Ovary (tissue), 9 donors: ENCODE results near the gene SORT1. TPM values are rescaled to one million over a fixed set of nuclear protein-coding genes. Genes with fewer than 3 reads are reported as not detected.
"Not testable (repeated sequence)": the region's sequence is repeated elsewhere in the genome, so short reads cannot be mapped to it uniquely, and the experiment has no call there.

Source experiments
- DNase-seq, 5 donors: peaks; one replicate each; pipeline ENCODE4 v3.0.0-alpha.2; 2019 to 2020
- H3K27ac ChIP-seq, 2 donors: fragments of 200-600 bp; one replicate each; pipeline versions ENCODE4 v1.5.1 to v1.8.0; 2019 to 2022
- H3K27me3 ChIP-seq: fragments of 200-600 bp; one replicate; pipeline ENCODE4 v1.8.0; 2022
- H3K36me3 ChIP-seq: fragments of 200-600 bp; sonication (generic); one replicate; pipeline ENCODE4 v1.5.1; 2019
- H3K4me1 ChIP-seq: one replicate; pipeline ENCODE4 v1.8.1; 2013; ENCODE audit warnings: mild to moderate bottlenecking, moderate library complexity; ENCODE audit not compliant: insufficient read depth
- H3K4me3 ChIP-seq: fragments of 200-600 bp; sonication (generic); one replicate; pipeline ENCODE4 v1.5.1; 2017
- H3K9me3 ChIP-seq, 2 donors: fragments of 200-600 bp in 1 of 2; sonication (generic) in 1 of 2; one replicate each; pipeline versions ENCODE4 v1.5.1 to v1.8.1; 2013 to 2019; ENCODE audit warnings: mild to moderate bottlenecking in 1 of 2, moderate library complexity in 1 of 2
- CTCF ChIP-seq, 3 donors: fragments of 450-650 bp in 2 of 3; fragments of 200-600 bp in 1 of 3; IDR thresholded peaks; one replicate each; pipeline versions ENCODE4 v1.5.1 to v1.8.0; 2016 to 2022; ENCODE audit warnings: antibody characterized with exemption in 3 of 3, mild to moderate bottlenecking in 1 of 3
- EP300 ChIP-seq: sonication (generic); formaldehyde crosslinking; IDR thresholded peaks from one replicate; pipeline ENCODE4 v1.6.1; 2017; ENCODE audit warnings: antibody characterized with exemption
- POLR2A ChIP-seq: fragments of 450-650 bp; IDR thresholded peaks from one replicate; pipeline ENCODE4 v1.6.1; 2017; ENCODE audit warnings: antibody characterized with exemption, mild to moderate bottlenecking, moderate library complexity
- WGBS, 3 donors: extraction: QIAGEN DNeasy Blood & Tissue Kit in 1 of 3; methylation state at CpG; one replicate each; pipeline versions ENCODE4 v1.1.5 to v1.1.7; 2013 to 2017; 5-methylcytosine and 5-hydroxymethylcytosine counted together
- intact Hi-C, 4 donors: fragments of 100-400 bp; cut with DNase I; formaldehyde crosslinking; loops; one replicate each; pipeline versions ENCODE4 v1.11.0 to v1.15.1; 2022 to 2023
- polyA plus RNA-seq, 2 donors: library from polyadenylated mRNA; stranded (reverse); fragments of 200-250 nt in 1 of 2; fragments of 350-450 nt in 1 of 2; fragmentation: Illumina TruSeq in 1 of 2; extraction: RNeasy Lipid Tissue Mini Kit (QIAGEN cat#74804) in 1 of 2; gene quantifications; one replicate each; pipeline ENCODE4 v1.2.3, GENCODE V29; 2013 to 2014
- total RNA-seq, 7 donors: library from RNA; depleted of rRNA in 2 of 7; stranded (reverse); fragments of >200 nt in 2 of 7; fragmentation: NEBNext Ultra II Directional in 3 of 7; extraction: Animal tissue kit (Norgen Biotek cat#: 25700) in 3 of 7; gene quantifications; one replicate each; pipeline versions ENCODE4 v1.1.0 to v1.2.4, GENCODE V29; 2016 to 2023
- donor health status: DM: no; HTN: no; CAD: no; lungs with moderate emphysema.
- donor health status: DM: no; HTN: no; CAD: no.
- donor health status: Bipolar disorder and iron deficiency.
- donor health status: DM: yes; HTN: yes; CAD: no.
- donor health status: DM: no; HTN: no; CAD: no.
- donor health status: DM: yes; HTN: yes; CAD: no.

The SORT1 gene
- total and polyA plus RNA-seq, 9 donors = 4.3 to 37.0 (median 16.0) TPM

- Histone ChIP-seq H3K27me3 (no peaks in the 10 kb centered on the region), H3K9me3 (no peaks in the 10 kb centered on the region), H3K27ac (no peak overlapping the region), H3K4me3 (no peak overlapping the region), H3K4me1 (no peaks in the 10 kb centered on the region), H3K36me3 (no peaks in the 10 kb centered on the region)
- DNase-seq = no peak
- intact Hi-C loops = no loop called here
- 32 to 43% (median 35%) methylated on average over 2 of the region's 2 CpGs for WGBS, 3 donors
- no peak for TF ChIP-seq POLR2A
- no peak for TF ChIP-seq EP300
- no peak for TF ChIP-seq CTCF (IDR thresholded peaks at IDR 0.05)
Observed at GRCh38 chr1:109309347-109309746, 88.4 kb downstream of the SORT1 start.

GRCh38 chr1:109307274-109308021 is 90.3 kb downstream of the SORT1 start:
- Histone ChIP-seq H3K27me3 (no peaks in the 10 kb centered on the region), H3K4me1 (no peaks in the 10 kb centered on the region), H3K36me3 (no peaks in the 10 kb centered on the region), H3K27ac (no peak overlapping the region), H3K4me3 (no peak overlapping the region), H3K9me3 (no peaks in the 10 kb centered on the region)
- TF ChIP-seq POLR2A (no peak), EP300 (no peak), CTCF (IDR thresholded peaks at IDR 0.05) (no peak)
- intact Hi-C loops = loop anchor here in 1 of 4 donors (2.0 kb wide), 1 partner anchor 21 kb away; no protein-coding TSS in a partner anchor
- no peak for DNase-seq
- WGBS, 3 donors = 61 to 73% (median 73%) methylated on average over 14 of the region's 14 CpGs

DNA sequence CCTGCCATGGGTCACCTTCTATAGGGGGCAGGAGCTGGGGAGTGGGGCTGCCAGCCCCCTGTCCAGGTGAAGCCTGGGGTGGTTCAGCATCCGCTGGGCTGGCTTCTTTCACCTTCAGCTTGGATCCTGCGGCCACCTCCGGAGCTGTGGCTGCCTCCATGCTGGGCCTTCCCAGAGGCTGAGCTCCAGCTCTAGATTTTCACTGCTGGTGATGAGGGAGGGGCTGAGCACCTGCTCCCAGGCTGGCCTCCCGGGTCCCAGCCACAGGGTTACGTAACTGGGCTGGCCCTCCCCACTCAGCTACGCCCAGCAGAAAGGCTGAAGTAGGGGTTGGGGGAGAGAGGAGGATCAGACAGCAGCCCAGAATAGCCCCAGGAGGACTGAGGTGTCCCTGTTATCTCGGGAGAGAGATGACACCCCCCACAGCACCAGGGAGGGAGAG is 90.9 kb downstream of the SORT1 start, which contains the start of gene MYBPHL:
Gene MYBPHL, minus strand, starts transcription at position 180 of the 442 bp plus-strand sequence. Its CDS starts 20 bp downstream, at position 160.
- TF ChIP-seq CTCF (IDR thresholded peaks at IDR 0.05) = no peak
- TF ChIP-seq EP300 = no peak
- TF ChIP-seq POLR2A = no peak
- intact Hi-C loops = loop anchor here in 1 of 4 donors (2.0 kb wide), 1 partner anchor 20 kb away; no protein-coding TSS in a partner anchor
- no peak for DNase-seq
- no peak within 1 kb of the TSS for H3K27ac ChIP-seq
- no peaks in the 10 kb centered on the region for H3K36me3 ChIP-seq
- no peak within 1 kb of the TSS for H3K4me3 ChIP-seq
- H3K9me3 ChIP-seq = no peaks in the 10 kb centered on the region
- 76 to 80% (median 79%) methylated on average over 5 to 7 of the region's 7 CpGs for WGBS, 3 donors
- no peaks in the 10 kb centered on the region for H3K27me3 ChIP-seq
- no peaks in the 10 kb centered on the region for H3K4me1 ChIP-seq

DNA sequence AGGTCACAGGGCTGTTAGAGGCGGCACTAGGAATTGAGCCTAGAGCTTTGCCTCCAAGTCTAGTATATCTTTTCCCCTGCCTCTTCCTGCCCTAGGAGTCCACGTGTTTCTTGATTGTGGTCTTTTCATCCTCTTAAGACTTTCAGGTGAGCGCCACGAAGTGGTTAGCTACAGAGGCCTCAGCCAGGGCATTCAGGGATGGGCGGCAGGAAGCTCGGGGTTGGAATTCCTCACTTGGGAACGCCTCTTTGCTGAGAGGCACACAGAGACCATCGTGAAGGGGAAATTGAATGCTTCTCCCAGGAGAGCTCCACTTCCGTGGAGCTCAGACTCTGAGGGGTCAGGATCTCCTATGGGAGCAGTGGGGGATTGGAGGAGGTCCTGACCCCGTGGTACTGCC is 91.7 kb downstream of the SORT1 start:
- H3K27me3 ChIP-seq = not testable (repeated sequence)

More for the DNA sequence above, 91.7 kb downstream of the SORT1 start:
- not testable (repeated sequence) for H3K36me3 ChIP-seq, H3K4me3 ChIP-seq, H3K4me1 ChIP-seq, H3K27ac ChIP-seq, DNase-seq, H3K9me3 ChIP-seq
- intact Hi-C loops = loop anchor here in 1 of 4 donors (2.0 kb wide), 1 partner anchor 19 kb away; no protein-coding TSS in a partner anchor
- 35 to 50% (median 38%) methylated on average over 10 of the region's 10 CpGs for WGBS, 3 donors
